ENCODE results near the gene C3orf52. TPM values are rescaled to one million over a fixed set of nuclear protein-coding genes. Genes with fewer than 3 reads are reported as not detected.

Gene C3orf52
- total RNA-seq, 1 experiment from 2014 or later: 2.2 TPM

GRCh38 chr3:112140584-112140983 lies 54.4 kb downstream of the C3orf52 start:
- Histone ChIP-seq H3K27me3 (peaks cover 11% of the 10 kb centered on the region), H3K36me3 (no peaks in the 10 kb centered on the region), H3K9me3 (peaks cover 5% of the 10 kb centered on the region; the same call in 1 of the 2 replicates), H3K4me3 (no peak overlapping the region)
- DNase-seq: no peak

DNA sequence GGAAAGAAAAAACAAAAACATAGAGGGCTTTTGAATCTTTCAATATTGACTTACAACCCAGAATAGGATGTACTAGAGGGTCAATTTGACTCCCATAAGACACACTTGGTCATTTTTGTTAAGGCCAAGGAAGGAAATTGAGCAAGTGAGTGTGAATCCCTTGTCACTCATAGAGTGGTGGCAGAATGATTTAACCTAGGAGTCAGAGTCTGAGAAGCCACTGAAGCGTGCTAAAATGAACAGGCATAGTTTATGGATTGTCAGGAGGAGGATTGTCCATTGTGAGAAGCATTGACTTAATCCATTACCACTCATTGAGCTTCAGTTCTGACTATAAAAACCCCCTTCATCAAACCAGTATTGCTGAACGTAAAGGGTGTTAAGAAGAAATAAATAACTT lies 55.1 kb downstream of the C3orf52 start:
- no peak for DNase-seq
- no peaks in the 10 kb centered on the region for H3K36me3 ChIP-seq
- H3K4me3 ChIP-seq: no peak overlapping the region
- H3K27me3 ChIP-seq: peaks cover 11% of the 10 kb centered on the region
- H3K9me3 ChIP-seq: peaks cover 5% of the 10 kb centered on the region; the same call in 1 of the 2 replicates

DNA sequence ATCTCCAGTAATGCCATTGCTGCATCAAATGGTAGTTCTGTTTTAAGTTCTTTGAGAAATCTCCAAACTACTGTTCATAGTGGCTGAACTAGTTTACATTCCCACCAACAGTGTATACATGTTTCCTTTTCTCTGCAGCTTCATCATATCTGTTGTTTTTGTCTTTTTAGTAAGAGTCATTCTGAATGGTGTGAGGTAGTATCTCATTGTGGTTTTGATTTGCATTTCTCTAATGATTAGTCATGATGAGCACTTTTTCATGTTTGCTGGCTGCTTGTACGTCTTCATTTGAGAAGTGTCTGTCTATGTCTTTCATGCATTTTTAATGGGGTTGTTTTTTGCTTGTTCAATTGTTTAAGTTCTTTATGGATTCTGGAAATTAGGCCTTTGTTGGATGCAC lies 57.1 kb downstream of the C3orf52 start:
- H3K36me3 ChIP-seq: no peaks in the 10 kb centered on the region
- no peak for DNase-seq
- H3K9me3 ChIP-seq: peaks cover 5% of the 10 kb centered on the region; the same call in 1 of the 2 replicates
- no peak overlapping the region for H3K4me3 ChIP-seq
- peaks cover 8% of the 10 kb centered on the region for H3K27me3 ChIP-seq

DNA sequence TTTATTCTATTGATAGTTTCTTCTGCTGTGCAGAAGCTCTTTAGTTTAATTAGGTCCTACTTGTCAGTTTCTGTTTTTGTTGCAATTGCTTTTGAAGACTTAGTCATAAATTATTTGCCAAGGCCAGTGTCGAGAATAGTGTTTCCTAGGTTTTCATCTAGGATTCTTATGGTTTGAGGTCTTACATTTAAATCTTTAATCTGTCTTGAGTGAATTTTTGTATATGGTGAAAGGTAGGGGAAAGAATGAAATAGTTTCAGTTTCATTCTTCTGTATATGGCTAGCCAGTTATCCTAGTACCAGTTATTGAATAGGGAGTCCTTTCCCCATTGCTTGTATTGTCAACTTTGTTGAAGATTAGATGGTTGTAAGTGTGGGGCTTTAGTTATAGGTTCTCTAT lies 57.5 kb downstream of the C3orf52 start:
- no peak for DNase-seq
- Histone ChIP-seq H3K36me3 (no peaks in the 10 kb centered on the region), H3K9me3 (peaks cover 5% of the 10 kb centered on the region; the same call in 1 of the 2 replicates), H3K4me3 (no peak overlapping the region), H3K27me3 (peaks cover 8% of the 10 kb centered on the region)

- Histone ChIP-seq H3K4me3 (no peak overlapping the region), H3K27me3 (no peaks in the 10 kb centered on the region), H3K36me3 (no peaks in the 10 kb centered on the region), H3K9me3 (0 out of 2 replicates have a peak, but pooled peaks cover 4% of the 10 kb centered on the region)
- DNase-seq: no peak
These were observed 62.9 kb downstream of the C3orf52 start for GRCh38 chr3:112149136-112149535.

- Histone ChIP-seq H3K9me3 (no peaks in the 10 kb centered on the region), H3K4me3 (no peak overlapping the region), H3K36me3 (no peaks in the 10 kb centered on the region), H3K27me3 (no peaks in the 10 kb centered on the region)
- no peak for DNase-seq
These were observed 81.6 kb downstream of the C3orf52 start for GRCh38 chr3:112167758-112168157.

Other genes starting within 250 kb of the C3orf52 start
- gene PHLDB2, start 227.1 kb upstream of the C3orf52 start, total RNA-seq (2014; rRNA removed; shearing (Covaris generic); ENCODE audit: low replicate concordance): 53.5 and 65.4 TPM in 2 replicates
- gene ABHD10, start 107.4 kb upstream of the C3orf52 start, total RNA-seq (2014; rRNA removed; shearing (Covaris generic); ENCODE audit: low replicate concordance): 40.1 and 78.2 TPM in 2 replicates
- not detected in 2 replicates for gene TAGLN3, start 87.5 kb upstream of the C3orf52 start, total RNA-seq (2014; rRNA removed; shearing (Covaris generic); ENCODE audit: low replicate concordance)
- not detected in 2 replicates for gene TMPRSS7, start 51.7 kb upstream of the C3orf52 start, total RNA-seq (2014; rRNA removed; shearing (Covaris generic); ENCODE audit: low replicate concordance)
- not detected in 2 replicates for gene GCSAM, start 46.9 kb downstream of the C3orf52 start, total RNA-seq (2014; rRNA removed; shearing (Covaris generic); ENCODE audit: low replicate concordance)
- not detected in 2 replicates for gene SLC9C1, start 207.8 kb downstream of the C3orf52 start, total RNA-seq (2014; rRNA removed; shearing (Covaris generic); ENCODE audit: low replicate concordance)
- gene CD200, start 246.8 kb downstream of the C3orf52 start, total RNA-seq (2014; rRNA removed; shearing (Covaris generic); ENCODE audit: low replicate concordance): 0.36 TPM in 1 of 2 replicates, not detected in the other

Measured in MG63 (cell line).